ENCODE results near the gene NOXRED1. TPM values are rescaled to one million over a fixed set of nuclear protein-coding genes. Genes with fewer than 3 reads are reported as not detected.

NOXRED1 gene
- total and polyA plus RNA-seq, 10 of the 15 experiments (the other 5 are each of a cell fraction or from before 2014, with no cell fraction given) = 0.06 to 0.62 (median 0.14) TPM

DNA sequence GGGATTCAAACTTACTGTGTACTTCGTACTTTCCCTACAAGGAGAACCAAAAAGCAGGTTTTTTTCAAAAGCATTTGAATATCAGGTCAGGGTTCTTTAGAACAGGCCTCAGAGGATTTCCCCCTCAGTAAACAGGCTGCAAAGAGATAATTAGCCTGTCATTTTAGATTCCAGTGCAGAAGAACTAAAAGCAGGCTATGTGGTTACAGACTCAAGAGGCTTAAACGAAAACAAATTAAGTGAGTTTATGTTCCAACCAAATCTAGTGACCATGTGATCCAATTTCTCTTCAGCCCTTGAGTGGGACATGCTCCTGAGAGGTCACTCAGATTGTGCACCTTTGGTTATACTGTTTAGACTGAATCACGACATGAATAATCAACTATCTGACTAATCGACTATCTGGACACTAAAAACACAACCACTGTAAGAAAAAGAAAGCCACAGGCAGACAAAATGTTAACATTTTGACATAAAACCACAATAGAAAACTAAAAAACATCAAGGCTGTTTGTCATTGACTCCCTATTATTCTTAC is 51.0 kb downstream of the NOXRED1 start (continued):
- TF ChIP-seq ZBED1 (IDR thresholded peaks at IDR 0.05; ENCODE audit: borderline replicate concordance) = peak; percentile 95; the same call in 1 of the 2 replicates
- TF ChIP-seq CBFB (IDR thresholded peaks at IDR 0.05; ENCODE audit: low read depth) = 0 out of 2 replicates have a peak, but pooled peaks have one; percentile 35
- TF ChIP-seq RUNX3 (IDR thresholded peaks at IDR 0.05; ENCODE audit: low read length) = peak; percentile 75
- TF ChIP-seq ZBTB40 (IDR thresholded peaks at IDR 0.05; ENCODE audit: borderline replicate concordance) = 0 out of 2 replicates have a peak, but pooled peaks have one; percentile 18
- no peak for TF ChIP-seq ZZZ3 (IDR thresholded peaks at IDR 0.05; ENCODE audit: control insufficient read depth, insufficient read length, low read depth)
- TF ChIP-seq EED (IDR thresholded peaks at IDR 0.05; ENCODE audit: low read depth) = no peak
- no peak; a peak in 1 of 4 replicates for TF ChIP-seq ETV6 (conservative IDR thresholded peaks at IDR 0.05 in 1 of 2, IDR thresholded peaks at IDR 0.05 in 1 of 2; ENCODE audit: borderline replicate concordance in 1 of 2, low read depth in 1 of 2)
- TF ChIP-seq, protein P1, sequence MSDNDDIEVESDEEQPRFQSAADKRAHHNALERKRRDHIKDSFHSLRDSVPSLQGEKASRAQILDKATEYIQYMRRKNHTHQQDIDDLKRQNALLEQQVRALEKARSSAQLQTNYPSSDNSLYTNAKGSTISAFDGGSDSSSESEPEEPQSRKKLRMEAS (IDR thresholded peaks at IDR 0.05; ENCODE audit: low read depth, low read length) = no peak
- TF ChIP-seq BCLAF1 (IDR thresholded peaks at IDR 0.05) = no peak
- TF ChIP-seq TAF1 (IDR thresholded peaks at IDR 0.05; ENCODE audit: borderline replicate concordance, low read depth, low read length) = no peak
- TF ChIP-seq KAT2A (conservative IDR thresholded peaks at IDR 0.05; ENCODE audit: control insufficient read depth, low read depth, low read length) = no peak
- 0 out of 2 replicates have a peak, but pooled peaks have one; percentile 5 for TF ChIP-seq PAX8 (IDR thresholded peaks at IDR 0.05)
- TF ChIP-seq BMI1 (IDR thresholded peaks at IDR 0.05; ENCODE audit: borderline replicate concordance) = no peak
- no peak for TF ChIP-seq SMARCA5 (IDR thresholded peaks at IDR 0.05)
- no peak for TF ChIP-seq CTCF (IDR thresholded peaks at IDR 0.05 in 2 of 3, conservative IDR thresholded peaks at IDR 0.05 in 1 of 3; ENCODE audit: control insufficient read depth in 2 of 3, extremely low read depth in 1 of 3, insufficient read depth in 1 of 3, low read depth in 3 of 3, low read length in 3 of 3)
- TF ChIP-seq TCF3 (IDR thresholded peaks at IDR 0.05; ENCODE audit: borderline replicate concordance, insufficient read depth, low read depth, low read length) = no peak
- TF ChIP-seq, protein P2, sequence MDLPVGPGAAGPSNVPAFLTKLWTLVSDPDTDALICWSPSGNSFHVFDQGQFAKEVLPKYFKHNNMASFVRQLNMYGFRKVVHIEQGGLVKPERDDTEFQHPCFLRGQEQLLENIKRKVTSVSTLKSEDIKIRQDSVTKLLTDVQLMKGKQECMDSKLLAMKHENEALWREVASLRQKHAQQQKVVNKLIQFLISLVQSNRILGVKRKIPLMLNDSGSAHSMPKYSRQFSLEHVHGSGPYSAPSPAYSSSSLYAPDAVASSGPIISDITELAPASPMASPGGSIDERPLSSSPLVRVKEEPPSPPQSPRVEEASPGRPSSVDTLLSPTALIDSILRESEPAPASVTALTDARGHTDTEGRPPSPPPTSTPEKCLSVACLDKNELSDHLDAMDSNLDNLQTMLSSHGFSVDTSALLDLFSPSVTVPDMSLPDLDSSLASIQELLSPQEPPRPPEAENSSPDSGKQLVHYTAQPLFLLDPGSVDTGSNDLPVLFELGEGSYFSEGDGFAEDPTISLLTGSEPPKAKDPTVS (IDR thresholded peaks at IDR 0.05; ENCODE audit: low read depth, low read length) = no peak
- TF ChIP-seq IKZF2 (IDR thresholded peaks at IDR 0.05) = peak; percentile 81 to 82; a peak in 3 of 4 replicates
- TF ChIP-seq SIX5 (IDR thresholded peaks at IDR 0.05; ENCODE audit: low read depth, low read length, severe bottlenecking) = no peak

Data from GM12878 (cell line).